HG02840 (cell line): Measurements from ENCODE around the gene DUSP22.
"Not testable (repeated sequence)": the region's sequence is repeated elsewhere in the genome, so short reads cannot be mapped to it uniquely, and the experiment has no call there.

Source experiments
- ATAC-seq: cut with Tn5 transposase; IDR thresholded peaks from one replicate; pipeline ENCODE4 v1.9.1; 2021; ENCODE audit warnings: mild to moderate bottlenecking, moderate library complexity, moderate number of reproducible peaks; ENCODE audit not compliant: unreplicated experiment, low FRiP score

Gene DUSP22

DNA sequence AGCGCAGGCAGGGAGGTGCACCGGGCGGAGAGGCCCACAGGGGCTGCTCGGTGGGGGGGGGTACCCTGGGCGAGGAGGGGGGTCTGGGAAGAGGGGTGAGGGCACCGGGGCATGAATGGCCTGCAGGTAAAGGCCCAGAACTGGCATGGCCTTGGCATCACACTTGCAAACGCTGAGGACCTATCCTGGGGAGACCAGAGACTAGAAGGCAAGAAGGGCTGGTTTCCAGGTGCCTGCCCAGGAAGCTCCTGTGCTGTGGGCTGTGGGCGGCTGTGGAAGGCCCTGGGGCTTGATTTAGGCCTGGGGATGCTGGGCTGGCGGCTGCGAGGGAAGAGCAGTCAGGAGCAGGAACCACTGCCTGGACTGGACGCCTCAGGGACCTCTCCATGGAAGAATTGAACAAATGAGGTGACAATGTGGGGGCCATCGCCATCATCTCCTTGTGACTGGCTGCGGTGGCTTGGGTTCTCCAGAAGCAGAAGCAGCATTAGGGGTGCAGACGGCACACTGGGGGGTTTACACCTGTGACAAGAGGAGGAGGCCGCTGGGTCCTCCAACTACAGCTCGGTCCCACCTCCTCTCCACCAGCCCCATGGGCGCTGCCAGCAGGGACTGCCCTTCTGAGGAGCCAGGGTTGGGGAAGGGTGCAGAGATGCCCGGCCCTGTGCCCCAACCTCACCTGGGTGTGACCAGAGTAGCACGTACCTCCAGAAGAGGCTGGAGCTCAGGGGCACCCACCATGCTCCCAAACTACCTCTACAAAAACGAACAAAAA, 67.2 kb downstream of the DUSP22 start:
- ATAC-seq: no peak

- no peak for ATAC-seq
Observed at GRCh38 chr6:360349-360748, 68.1 kb downstream of the DUSP22 start.

DNA sequence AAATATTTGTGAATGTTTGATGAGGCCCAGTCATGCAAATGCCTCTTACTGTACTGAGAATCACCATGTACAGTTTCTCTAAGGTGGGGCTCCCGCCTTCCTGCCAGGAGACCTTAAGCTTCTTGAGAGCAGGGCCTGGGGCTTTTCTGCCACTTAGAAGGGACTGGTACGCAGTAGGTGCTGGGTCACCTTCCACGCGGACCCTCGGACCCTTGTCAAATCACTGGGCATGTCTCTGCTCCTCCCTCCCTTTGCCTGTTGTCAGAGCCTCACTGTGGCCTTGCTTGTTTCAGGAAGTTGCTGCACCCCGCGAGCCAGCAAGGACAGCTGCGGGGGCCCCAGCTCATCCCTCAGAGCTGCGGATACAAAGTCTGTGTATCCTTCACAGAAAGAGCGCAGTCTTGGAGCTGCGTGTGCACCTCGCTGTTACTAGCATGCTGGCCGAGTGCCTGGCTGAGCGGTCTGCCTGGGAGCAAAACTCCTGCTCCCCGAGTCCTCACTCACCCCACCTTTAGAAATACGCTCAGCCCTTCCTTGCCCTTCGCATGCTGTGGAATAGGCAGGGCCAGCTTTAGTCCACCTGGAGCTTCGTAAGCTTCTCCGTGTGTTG, 68.6 kb downstream of the DUSP22 start:
- ATAC-seq: no peak

DNA sequence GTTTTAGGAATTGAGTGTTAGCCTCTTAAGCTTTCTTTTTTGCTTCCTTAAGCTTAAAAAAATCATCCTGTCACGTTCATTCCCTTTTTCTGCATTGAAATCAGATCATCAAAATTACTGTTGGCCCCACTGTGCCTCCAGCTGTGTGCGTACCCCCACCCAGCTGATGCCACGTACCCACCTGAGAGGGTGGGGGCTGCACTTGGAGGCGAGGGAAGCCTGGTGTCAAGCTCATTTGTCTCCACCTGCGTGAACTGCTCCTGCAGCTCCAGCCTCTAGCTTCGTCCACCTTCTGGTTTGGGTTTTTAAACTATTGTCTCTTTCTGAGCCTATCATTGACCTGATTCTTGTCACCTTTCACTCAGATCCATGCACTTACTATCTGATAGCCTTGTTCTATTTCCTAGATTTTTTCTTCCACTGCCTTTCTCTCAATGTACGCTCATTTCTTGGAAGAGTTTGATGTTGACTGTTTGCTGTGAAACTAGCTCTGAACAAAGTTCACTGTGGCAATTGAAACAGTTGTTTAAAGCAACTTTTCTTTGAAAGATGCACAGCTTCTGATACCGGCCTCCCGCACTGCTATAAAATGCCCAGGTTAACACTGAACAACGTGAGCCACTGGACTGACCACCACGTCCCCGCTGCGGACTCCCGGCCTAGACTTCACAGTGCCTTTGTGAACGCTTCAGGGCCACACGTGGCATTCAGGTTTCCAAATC, 69.3 kb downstream of the DUSP22 start:
- no peak for ATAC-seq

DNA sequence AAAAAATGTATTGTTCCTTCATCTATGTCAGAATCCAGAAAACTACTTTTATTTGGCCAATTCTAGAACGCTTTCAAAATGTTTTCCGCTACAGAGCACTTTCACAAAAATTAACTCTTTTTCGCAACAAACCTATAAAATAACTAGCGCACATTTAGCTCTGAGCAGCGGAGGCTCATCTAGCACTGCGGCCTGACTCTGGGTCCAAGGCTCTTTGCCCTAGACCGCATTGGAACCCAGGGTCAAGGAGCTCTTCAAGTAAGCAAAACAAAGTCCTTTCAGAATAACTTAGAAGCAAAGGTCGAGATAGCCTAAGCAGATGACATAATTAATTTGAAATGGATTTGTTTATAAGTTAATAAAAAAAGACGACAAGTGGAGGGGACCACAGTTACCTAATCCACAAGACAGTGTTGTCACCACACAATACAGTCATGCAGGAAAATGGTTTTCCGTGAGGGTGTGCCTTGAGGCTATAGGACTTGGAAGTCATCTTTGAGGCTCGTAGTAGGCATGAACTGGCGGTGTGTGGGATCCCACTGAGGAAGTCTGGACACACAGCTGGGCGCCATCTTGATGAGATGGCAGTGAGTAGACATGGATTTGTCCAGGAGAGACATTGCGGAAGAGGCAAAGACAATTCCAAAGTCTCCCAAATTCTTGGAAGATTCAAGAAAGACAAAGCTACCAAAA, 70.1 kb downstream of the DUSP22 start:
- no peak for ATAC-seq

- no peak for ATAC-seq
Observed at GRCh38 chr6:362924-363249, 70.6 kb downstream of the DUSP22 start.

GRCh38 chr6:363291-363690, 71.0 kb downstream of the DUSP22 start:
- no peak for ATAC-seq

DNA sequence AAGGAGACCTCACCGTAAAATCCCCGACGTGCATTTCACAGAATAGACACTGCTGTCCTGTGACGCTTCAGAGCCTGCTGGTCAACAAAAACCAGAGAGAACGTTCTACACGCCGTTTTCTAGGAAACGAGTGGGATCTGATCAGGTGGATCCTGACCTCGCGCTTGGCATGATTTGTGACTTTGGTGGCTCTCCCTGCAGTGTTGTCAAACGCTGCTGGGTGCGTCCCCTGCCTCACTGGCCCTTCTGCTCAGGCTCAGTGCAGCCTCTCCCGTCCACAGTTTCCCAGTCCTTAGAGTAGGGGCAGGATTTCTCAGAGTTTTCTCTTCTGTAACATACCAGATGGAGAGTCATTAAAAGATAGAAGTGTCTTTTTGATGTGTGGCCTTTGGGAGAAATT, 71.6 kb downstream of the DUSP22 start:
- no peak for ATAC-seq

GRCh38 chr6:364609-365540, 72.6 kb downstream of the DUSP22 start:
- no peak for ATAC-seq

DNA sequence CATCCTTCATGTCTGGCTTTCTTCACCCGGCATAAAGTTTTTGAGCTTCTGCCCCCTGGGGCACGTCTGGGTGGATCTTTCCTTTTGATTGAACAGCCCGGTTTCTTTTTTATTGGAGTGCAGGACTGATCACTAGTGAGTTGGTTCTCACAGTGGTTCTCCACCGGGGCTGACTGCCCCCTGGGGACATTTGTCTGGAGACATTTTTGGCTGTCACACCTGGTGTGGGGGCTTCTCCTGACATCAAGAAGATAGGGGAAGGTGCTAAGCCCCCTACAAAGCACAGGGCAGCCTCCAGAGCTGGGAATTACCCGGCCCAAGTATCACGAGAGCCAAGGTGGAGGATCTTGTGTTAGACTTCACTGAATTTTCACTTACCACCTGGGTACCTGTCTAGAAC, 73.5 kb downstream of the DUSP22 start:
- no peak for ATAC-seq

- no peak for ATAC-seq
Observed at GRCh38 chr6:366389-367297, 74.4 kb downstream of the DUSP22 start.

- no peak for ATAC-seq
Observed at GRCh38 chr6:367298-367794, 75.1 kb downstream of the DUSP22 start.

DNA sequence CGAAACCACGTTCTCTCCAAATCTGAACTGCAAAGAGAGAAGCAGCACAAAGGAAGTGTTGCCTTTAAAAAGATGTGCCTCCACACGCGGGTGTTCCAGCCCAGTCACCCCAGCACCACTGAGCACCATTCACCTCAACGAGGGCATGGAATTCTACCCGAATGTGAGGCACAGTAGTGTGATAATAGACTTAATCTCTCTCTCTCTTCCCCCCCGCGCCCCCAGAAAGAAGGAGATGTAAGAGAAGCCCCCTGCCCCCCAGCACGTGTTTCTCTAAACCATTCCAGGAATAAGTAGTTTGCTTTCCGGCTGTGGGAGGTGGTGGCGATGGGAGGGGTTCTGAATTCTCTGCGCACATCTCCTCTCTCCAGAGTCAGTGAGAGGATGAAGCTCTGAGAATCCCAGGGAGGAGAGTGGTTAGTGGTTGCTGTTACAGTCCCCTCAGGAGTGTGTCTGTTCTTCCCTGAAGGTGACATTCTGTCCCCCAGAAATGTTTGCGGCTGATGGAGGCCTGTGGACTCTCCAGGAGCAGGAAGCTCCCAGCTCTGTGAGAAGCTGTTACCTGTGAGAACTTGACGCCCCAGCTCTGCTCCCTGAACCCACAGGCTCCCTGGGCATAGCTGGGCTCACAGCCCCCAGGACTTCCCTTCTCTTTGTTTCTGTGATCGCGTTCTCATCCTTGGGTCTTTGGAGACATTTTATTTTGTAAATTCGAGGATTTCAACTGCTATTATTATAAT, 75.8 kb downstream of the DUSP22 start:
- ATAC-seq: no peak

DNA sequence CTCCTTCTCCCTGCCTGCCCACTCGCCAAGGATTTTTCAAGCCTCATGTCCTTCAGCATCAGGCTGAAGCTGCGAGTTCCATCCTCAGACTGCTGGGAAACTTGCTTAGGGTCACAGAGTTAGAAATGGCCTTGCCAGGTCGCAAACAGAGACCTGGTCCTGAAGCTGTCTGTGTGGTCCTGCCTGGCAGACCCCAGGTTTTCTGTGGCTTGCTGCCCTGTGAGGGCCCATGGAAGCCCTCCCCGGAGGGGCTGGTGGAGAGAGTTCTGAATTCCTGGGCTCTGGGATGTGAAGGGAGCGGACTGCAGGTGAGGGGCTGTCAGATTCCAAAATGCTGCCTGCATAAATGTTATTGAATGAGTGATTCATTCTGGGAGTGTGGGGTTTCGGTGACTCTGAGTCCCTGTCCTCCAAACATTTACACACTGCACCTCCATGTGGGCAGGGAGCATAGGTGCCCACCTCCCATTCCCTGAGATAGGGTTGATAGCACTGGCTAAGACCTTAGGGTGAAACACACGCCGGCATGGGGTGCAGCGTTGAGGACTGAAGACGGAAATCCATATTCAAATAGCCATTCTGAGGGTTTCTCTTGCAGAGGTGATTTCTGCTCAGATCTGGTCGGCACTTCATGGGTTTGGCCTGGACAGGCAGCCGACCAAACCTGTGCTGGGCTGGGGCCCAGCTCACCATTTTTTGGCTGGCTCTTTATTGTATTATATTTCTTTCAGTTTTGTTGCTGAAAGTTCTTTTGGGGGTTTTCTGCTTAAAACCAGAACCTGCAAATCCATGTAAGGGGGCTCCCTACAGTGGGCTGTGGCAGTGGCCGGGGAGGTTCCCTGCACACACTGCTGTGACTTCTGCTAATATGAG, 77.5 kb downstream of the DUSP22 start:
- no peak for ATAC-seq

DNA sequence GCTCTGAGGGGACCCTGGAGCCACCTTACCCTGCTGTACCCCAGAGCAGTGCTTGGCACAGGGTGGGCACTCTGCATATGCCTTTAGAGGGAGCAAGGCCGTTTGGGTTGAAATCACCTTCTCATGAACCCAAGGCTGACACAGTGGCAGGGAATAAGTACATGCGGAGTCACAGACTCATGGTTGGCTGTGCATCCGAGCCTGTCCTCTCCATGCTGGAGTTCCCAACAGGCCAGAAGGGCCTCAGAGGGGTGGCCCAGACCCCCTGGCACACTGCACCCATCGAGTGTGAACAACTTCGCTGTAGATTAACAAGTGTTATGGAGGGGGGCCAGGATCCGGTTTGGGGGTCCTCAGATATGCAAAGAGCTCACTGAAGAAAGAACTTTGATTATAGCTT, 78.3 kb downstream of the DUSP22 start:
- no peak for ATAC-seq

DNA sequence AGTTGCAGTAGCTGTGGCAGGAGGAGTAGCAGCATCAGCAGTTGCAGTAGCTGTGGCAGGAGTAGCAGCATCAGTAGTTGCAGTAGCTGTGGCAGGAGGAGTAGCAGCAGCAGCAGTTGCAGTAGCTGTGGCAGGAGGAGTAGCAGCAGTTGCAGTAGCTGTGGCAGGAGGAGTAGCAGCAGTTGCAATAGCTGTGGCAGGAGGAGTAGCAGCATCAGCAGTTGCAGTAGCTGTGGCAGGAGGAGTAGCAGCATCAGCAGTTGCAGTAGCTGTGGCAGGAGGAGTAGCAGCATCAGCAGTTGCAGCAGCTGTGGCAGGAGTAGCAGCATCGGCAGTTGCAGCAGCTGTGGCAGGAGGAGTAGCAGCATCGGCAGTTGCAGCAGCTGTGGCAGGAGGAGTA, 79.6 kb downstream of the DUSP22 start:
- ATAC-seq: not testable (repeated sequence)

DNA sequence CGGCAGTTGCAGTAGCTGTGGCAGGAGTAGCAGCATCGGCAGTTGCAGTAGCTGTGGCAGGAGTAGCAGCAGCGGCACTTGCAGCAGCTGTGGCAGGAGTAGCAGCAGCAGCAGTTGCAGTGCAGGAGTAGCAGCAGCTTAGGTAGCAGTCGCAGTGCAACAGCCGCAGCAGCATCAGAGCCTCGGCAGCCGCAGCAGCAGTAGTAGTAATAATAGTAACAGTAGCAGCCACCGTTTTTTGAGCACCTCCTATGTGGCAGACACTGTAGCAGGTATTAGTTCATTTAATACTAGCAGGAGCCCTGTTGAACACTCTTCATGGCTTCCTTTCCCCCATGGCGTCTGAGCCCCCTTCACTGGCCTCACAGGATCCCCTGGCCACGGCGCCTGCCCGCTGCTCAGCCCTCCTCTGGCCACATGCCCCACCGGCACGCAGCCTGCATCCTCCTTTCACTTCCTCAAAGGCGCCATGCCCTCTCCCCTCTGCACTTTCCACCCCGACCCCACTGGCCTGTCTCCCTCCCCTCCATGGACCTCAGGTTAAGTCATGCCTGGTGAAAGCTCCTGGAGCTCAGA, 80.1 kb downstream of the DUSP22 start:
- no peak for ATAC-seq
